Endodermal cell (in vitro differentiated cells): ENCODE results near the gene SH3PXD2B. TPM values are rescaled to one million over a fixed set of nuclear protein-coding genes. Genes with fewer than 3 reads are reported as not detected.

Experiments used
- DNase-seq: peaks from one replicate; pipeline ENCODE4 v3.0.0-alpha.2; 2017
- H3K27ac ChIP-seq: 2 replicates; pipeline ENCODE4 v1.5.1; 2013; ENCODE audit warnings: mild to moderate bottlenecking, low read depth, low read length, moderate library complexity
- H3K27me3 ChIP-seq: 2 replicates; pipeline ENCODE4 v1.6.1; 2013; ENCODE audit warnings: mild to moderate bottlenecking, low read length, moderate library complexity; ENCODE audit not compliant: insufficient read depth, control insufficient read depth, poor library complexity, severe bottlenecking
- H3K36me3 ChIP-seq: 2 replicates; pipeline ENCODE4 v1.7.0; 2013; ENCODE audit warnings: mild to moderate bottlenecking, low read length, moderate library complexity; ENCODE audit not compliant: control insufficient read depth, insufficient read depth
- H3K4me1 ChIP-seq: one replicate; pipeline ENCODE4 v1.7.0; 2013; ENCODE audit warnings: low read length; ENCODE audit not compliant: control insufficient read depth, insufficient read depth
- H3K4me3 ChIP-seq: 2 replicates; pipeline ENCODE4 v1.5.1; 2013; ENCODE audit warnings: mild to moderate bottlenecking, low read length, moderate library complexity
- H3K9ac ChIP-seq: 2 replicates; pipeline ENCODE4 v1.6.1; 2013; ENCODE audit warnings: mild to moderate bottlenecking, low read length, moderate library complexity; ENCODE audit not compliant: poor library complexity, severe bottlenecking; ENCODE audit errors: extremely low read depth
- H3K9me3 ChIP-seq: 2 replicates; pipeline ENCODE4 v1.6.1; 2013; ENCODE audit warnings: mild to moderate bottlenecking, low read length, moderate library complexity; ENCODE audit not compliant: control insufficient read depth
- H3K27ac Mint-ChIP-seq: 2 replicates; pipeline ENCODE4 v1.8.0; 2020; ENCODE audit warnings: mixed read lengths
- H3K27me3 Mint-ChIP-seq: 2 replicates; pipeline ENCODE4 v1.8.0; 2021; ENCODE audit warnings: mild to moderate bottlenecking, mixed read lengths; ENCODE audit not compliant: insufficient read depth
- H3K36me3 Mint-ChIP-seq: 2 replicates; pipeline ENCODE4 v1.8.0; 2020; ENCODE audit warnings: low read depth, mixed read lengths
- H3K4me1 Mint-ChIP-seq: 2 replicates; pipeline ENCODE4 v1.8.0; 2020; ENCODE audit warnings: mixed read lengths
- H3K4me3 Mint-ChIP-seq: 2 replicates; pipeline ENCODE4 v1.8.0; 2020; ENCODE audit warnings: mild to moderate bottlenecking, moderate library complexity, mixed read lengths
- H3K9me3 Mint-ChIP-seq: 2 replicates; pipeline ENCODE4 v1.8.0; 2020; ENCODE audit warnings: mild to moderate bottlenecking, mixed read lengths
- CTCF ChIP-seq: fragments of 200-600 bp; sonication (generic); conservative IDR thresholded peaks from 2 replicates; pipeline ENCODE4 v1.5.0; 2021; ENCODE audit warnings: antibody characterized with exemption, mild to moderate bottlenecking
- WGBS, 2 experiments: methylation state at CpG; one replicate each; pipeline versions ENCODE4 v1.1.5 to v1.1.7; 2013; ENCODE audit warnings: missing lambda C conversion rate in 2 of 2, mixed read lengths in 1 of 2; ENCODE audit not compliant: insufficient coverage in 1 of 2, insufficient read length in 1 of 2; 5-methylcytosine and 5-hydroxymethylcytosine counted together
- total RNA-seq, 2 donors: library from RNA; stranded (reverse); fragmentation: NEBNext Ultra II Directional in 1 of 2; extraction: Animal tissue kit (Norgen Biotek cat#: 25700) in 1 of 2; gene quantifications; 2 replicates in 1 of 2; 3 replicates in 1 of 2; pipeline ENCODE4 v1.2.1, GENCODE V29; 2021

SH3PXD2B gene
- total RNA-seq, 2 donors from 2014 or later, result 62.2 to 74.9 TPM

GRCh38 chr5:172311605-172312004, 142.7 kb downstream of the SH3PXD2B start:
- H3K27ac ChIP-seq, result no peak overlapping the region
- no peak for TF ChIP-seq CTCF

GRCh38 chr5:172311026-172311425, 143.3 kb downstream of the SH3PXD2B start:
- H3K27ac Mint-ChIP-seq, result no peak overlapping the region
- Histone ChIP-seq H3K9ac (no peak overlapping the region), H3K27me3 (no peaks in the 10 kb centered on the region), H3K36me3 (no peaks in the 10 kb centered on the region), H3K4me3 (no peak overlapping the region), H3K27ac (no peak overlapping the region), H3K9me3 (peaks cover under 1% of the 10 kb centered on the region), H3K4me1 (peaks cover 5% of the 10 kb centered on the region)
- H3K36me3 Mint-ChIP-seq, result no peaks in the 10 kb centered on the region
- H3K4me1 Mint-ChIP-seq, result peaks cover 5% of the 10 kb centered on the region
- WGBS, 2 experiments, result 92 to 95% methylated on average over 5 to 7 of the region's 7 CpGs
- TF ChIP-seq CTCF, result no peak
- peak; percentile 43 for DNase-seq
- peaks cover 5% of the 10 kb centered on the region for H3K9me3 Mint-ChIP-seq
- peaks cover 4% of the 10 kb centered on the region for H3K27me3 Mint-ChIP-seq
- no peak overlapping the region for H3K4me3 Mint-ChIP-seq

More at GRCh38 chr5:172311605-172312004, 142.7 kb downstream of the SH3PXD2B start:
- 94 to 97% methylated on average over 4 of the region's 4 CpGs for WGBS, 2 experiments
- Histone ChIP-seq H3K9me3 (no peaks in the 10 kb centered on the region), H3K36me3 (no peaks in the 10 kb centered on the region), H3K27me3 (no peaks in the 10 kb centered on the region), H3K4me3 (no peak overlapping the region), H3K9ac (no peak overlapping the region), H3K4me1 (peaks cover 5% of the 10 kb centered on the region)
- Mint-ChIP-seq H3K27ac (no peak overlapping the region), H3K36me3 (no peaks in the 10 kb centered on the region), H3K4me1 (peaks cover 5% of the 10 kb centered on the region), H3K27me3 (peaks cover 6% of the 10 kb centered on the region), H3K9me3 (no peaks in the 10 kb centered on the region), H3K4me3 (no peak overlapping the region)
- DNase-seq, result peak; percentile 24

- WGBS, 2 experiments, result 86% methylated on average over 1 of the region's 2 CpGs; no CpG with 5 or more reads in 1 of the 2 experiments
- no peak for TF ChIP-seq CTCF
- Mint-ChIP-seq H3K27me3 (no peaks in the 10 kb centered on the region), H3K4me1 (no peaks in the 10 kb centered on the region), H3K4me3 (no peak overlapping the region), H3K27ac (no peak overlapping the region), H3K36me3 (no peaks in the 10 kb centered on the region), H3K9me3 (peaks cover 12% of the 10 kb centered on the region)
- H3K36me3 ChIP-seq, result no peaks in the 10 kb centered on the region
- H3K4me3 ChIP-seq, result no peak overlapping the region
- DNase-seq, result no peak
- no peak overlapping the region for H3K9ac ChIP-seq
- no peaks in the 10 kb centered on the region for H3K4me1 ChIP-seq
- peaks cover 5% of the 10 kb centered on the region for H3K9me3 ChIP-seq
- H3K27ac ChIP-seq, result no peak overlapping the region
- no peaks in the 10 kb centered on the region for H3K27me3 ChIP-seq
Measured at GRCh38 chr5:172305380-172305779, 148.9 kb downstream of the SH3PXD2B start.
